Fibroblast of the aortic adventitia (primary cell): ENCODE results near the gene B4GALT5. TPM values are rescaled to one million over a fixed set of nuclear protein-coding genes. Genes with fewer than 3 reads are reported as not detected.
A peak's percentile ranks its signal among the peaks of the same experiment; 100 is the strongest.
"Not testable (repeated sequence)": the region's sequence is repeated elsewhere in the genome, so short reads cannot be mapped to it uniquely, and the experiment has no call there.

Experiments used
- DNase-seq: peaks from one replicate; pipeline ENCODE4 v3.0.0-alpha.2; 2010; ENCODE audit warnings: low read depth
- H3K4me3 ChIP-seq: 2 replicates; pipeline ENCODE4 v1.5.1; 2011; ENCODE audit warnings: low read depth, mild to moderate bottlenecking, control low read depth, low read length, moderate library complexity
- CTCF ChIP-seq: IDR thresholded peaks from 2 replicates; pipeline ENCODE4 v1.5.1; 2011; ENCODE audit warnings: mild to moderate bottlenecking, low read length, control low read depth, inconsistent platforms; ENCODE audit not compliant: insufficient read depth
- total RNA-seq: library from RNA; depleted of rRNA; stranded (reverse); fragments of >200 nt; gene quantifications from 2 replicates; pipeline ENCODE4 v1.2.3, GENCODE V29; 2012; ENCODE audit warnings: low replicate concordance

The B4GALT5 gene
- total RNA-seq, 1 donor = 23.4 TPM

- TF ChIP-seq CTCF = no peak
- no peak for DNase-seq
- no peak overlapping the region for H3K4me3 ChIP-seq
Measured at GRCh38 chr20:49707118-49707517, 6.6 kb downstream of the B4GALT5 start.

GRCh38 chr20:49706630-49707091, 7.0 kb downstream of the B4GALT5 start:
- no peak for TF ChIP-seq CTCF
- H3K4me3 ChIP-seq = no peak overlapping the region
- DNase-seq = no peak

- not testable (repeated sequence) for H3K4me3 ChIP-seq, DNase-seq
Measured at GRCh38 chr20:49705893-49706292, 7.8 kb downstream of the B4GALT5 start.

GRCh38 chr20:49705358-49705757, 8.3 kb downstream of the B4GALT5 start:
- no peak for DNase-seq
- no peak for TF ChIP-seq CTCF
- H3K4me3 ChIP-seq = no peak overlapping the region

GRCh38 chr20:49704932-49705336, 8.7 kb downstream of the B4GALT5 start:
- no peak for TF ChIP-seq CTCF
- DNase-seq = no peak
- H3K4me3 ChIP-seq = no peak overlapping the region

GRCh38 chr20:49701916-49702315, 11.8 kb downstream of the B4GALT5 start:
- no peak overlapping the region for H3K4me3 ChIP-seq
- no peak for DNase-seq
- no peak for TF ChIP-seq CTCF

GRCh38 chr20:49701241-49701790, 12.4 kb downstream of the B4GALT5 start:
- no peak for TF ChIP-seq CTCF
- no peak overlapping the region for H3K4me3 ChIP-seq
- peak; percentile 60 for DNase-seq
